B cell (primary cell): Measurements from ENCODE around the gene RASGEF1B. TPM values are rescaled to one million over a fixed set of nuclear protein-coding genes. Genes with fewer than 3 reads are reported as not detected.

Source experiments
- ATAC-seq: fragments of 200-7000 bp; cut with Tn5 transposase; one replicate; pipeline ENCODE4 v1.10.0; 2021; ENCODE audit warnings: low read depth, mild to moderate bottlenecking, moderate number of reproducible peaks, moderate library complexity
- CTCF ChIA-PET: fragments of 350-600 bp; sonication (Branson Sonifier 250); formaldehyde crosslinking; loops from one replicate; lab custom pipeline; 2021; ENCODE audit warnings: antibody characterized with exemption, inconsistent platforms; lab: Charles Lee
- POLR2A ChIA-PET: fragments of 350-600 bp; sonication (Branson Sonifier 250); formaldehyde crosslinking; loops from one replicate; lab custom pipeline; 2021; ENCODE audit warnings: antibody characterized with exemption; lab: Charles Lee
- DNase-seq: peaks from one replicate; pipeline ENCODE4 v3.0.0; 2013
- H2AFZ ChIP-seq: 2 replicates; pipeline ENCODE4 v1.6.1; 2012; ENCODE audit warnings: mild to moderate bottlenecking, low read depth, low read length; ENCODE audit not compliant: insufficient read depth, poor library complexity, severe bottlenecking
- H3K27ac ChIP-seq, 2 donors: 1 replicate in 1 of 2; 2 replicates in 1 of 2; pipeline ENCODE4 v1.5.1; 2012 to 2013; ENCODE audit warnings: low read length in 2 of 2, mild to moderate bottlenecking in 2 of 2, moderate library complexity in 1 of 2
- H3K27me3 ChIP-seq, 4 experiments: fragments of 200-600 bp in 1 of 4; sonication (generic) in 1 of 4; replicated peaks in 1 of 4; 1 replicate in 2 of 4; 2 replicates in 2 of 4; pipeline versions ENCODE4 v1.6.1 to v1.7.0; 2013 to 2016; ENCODE audit warnings: low read length in 3 of 4, mild to moderate bottlenecking in 2 of 4, mixed read lengths in 1 of 4, moderate library complexity in 1 of 4; ENCODE audit not compliant: insufficient read depth in 4 of 4, control insufficient read depth in 3 of 4; ENCODE audit errors: control extremely low read depth in 1 of 4
- H3K36me3 ChIP-seq, 2 experiments: replicated peaks in 1 of 2; 1 replicate in 1 of 2; 2 replicates in 1 of 2; pipeline versions ENCODE4 v1.6.1 to v1.7.1; 2013; ENCODE audit warnings: low read length in 1 of 2; ENCODE audit not compliant: insufficient read depth in 2 of 2, control insufficient read depth in 1 of 2; ENCODE audit errors: control extremely low read depth in 1 of 2, extremely low read depth in 1 of 2
- H3K4me1 ChIP-seq, 2 donors: fragments of 200-600 bp in 1 of 2; sonication (generic) in 1 of 2; 1 replicate in 1 of 2; 2 replicates in 1 of 2; pipeline versions ENCODE4 v1.5.1 to v1.6.1; 2013 to 2017; ENCODE audit warnings: low read length in 2 of 2; ENCODE audit not compliant: control insufficient read depth in 2 of 2, insufficient read depth in 2 of 2
- H3K4me2 ChIP-seq: replicated peaks from 2 replicates; pipeline ENCODE3; 2012; ENCODE audit warnings: mild to moderate bottlenecking, low read depth, low read length; ENCODE audit not compliant: poor library complexity, severe bottlenecking
- H3K4me3 ChIP-seq, 5 experiments: fragments of 200-600 bp in 1 of 5; sonication (generic) in 1 of 5; 1 replicate in 3 of 5; 2 replicates in 2 of 5; pipeline versions ENCODE4 v1.5.1 to v1.7.0; 2011 to 2016; ENCODE audit warnings: low read length in 4 of 5, mild to moderate bottlenecking in 4 of 5, low read depth in 2 of 5, control low read depth in 1 of 5, moderate library complexity in 1 of 5; ENCODE audit not compliant: insufficient read depth in 1 of 5; ENCODE audit errors: control extremely low read depth in 1 of 5, extremely low read depth in 1 of 5
- H3K79me2 ChIP-seq: fragments of 200-600 bp; sonication (generic); one replicate; pipeline ENCODE4 v1.6.0; 2016; ENCODE audit warnings: low read length; ENCODE audit not compliant: control insufficient read depth, insufficient read depth
- H3K9ac ChIP-seq: fragments of 200-600 bp; sonication (generic); 2 replicates; pipeline ENCODE4 v1.6.1; 2017; ENCODE audit warnings: mild to moderate bottlenecking, low read length, moderate library complexity
- H3K9me3 ChIP-seq, 3 donors: one replicate each; pipeline versions ENCODE4 v1.6.1 to v1.7.1; 2013; ENCODE audit warnings: low read length in 2 of 3; ENCODE audit not compliant: control insufficient read depth in 2 of 3, insufficient read depth in 1 of 3; ENCODE audit errors: control extremely low read depth in 1 of 3
- H4K20me1 ChIP-seq: 2 replicates; pipeline ENCODE4 v1.6.0; 2012; ENCODE audit warnings: mild to moderate bottlenecking, low read length; ENCODE audit not compliant: insufficient read depth, control insufficient read depth, poor library complexity, severe bottlenecking
- H3K27ac Mint-ChIP-seq: one replicate; pipeline ENCODE4 v1.8.0; 2021; ENCODE audit warnings: mixed read lengths
- H3K27me3 Mint-ChIP-seq: one replicate; pipeline ENCODE4 v1.8.0; 2021; ENCODE audit warnings: mixed read lengths
- H3K4me1 Mint-ChIP-seq: one replicate; pipeline ENCODE4 v1.8.0; 2021; ENCODE audit warnings: mixed read lengths
- H3K4me3 Mint-ChIP-seq: one replicate; pipeline ENCODE4 v1.8.0; 2021; ENCODE audit warnings: mixed read lengths
- H3K9me3 Mint-ChIP-seq: one replicate; pipeline ENCODE4 v1.8.0; 2022; ENCODE audit warnings: mixed read lengths; ENCODE audit not compliant: insufficient read depth
- CTCF ChIP-seq: fragments of 200-600 bp; IDR thresholded peaks from one replicate; pipeline ENCODE4 v1.8.0; 2022; ENCODE audit warnings: antibody characterized with exemption, mild to moderate bottlenecking
- EZH2 ChIP-seq: IDR thresholded peaks from 2 replicates; pipeline ENCODE4 v1.6.1; 2012; ENCODE audit warnings: borderline replicate concordance, low read depth, mild to moderate bottlenecking, moderate library complexity, low read length; ENCODE audit not compliant: insufficient read depth, poor library complexity, severe bottlenecking
- WGBS: methylation state at CpG from one replicate; pipeline ENCODE4 v1.1.5; 2013; ENCODE audit warnings: missing lambda C conversion rate; ENCODE audit not compliant: insufficient coverage; 5-methylcytosine and 5-hydroxymethylcytosine counted together
- intact Hi-C: fragments of 100-400 bp; cut with micrococcal nuclease; formaldehyde crosslinking; loops from one replicate; pipeline ENCODE4 v1.10.0; 2022
- polyA plus RNA-seq: library from polyadenylated mRNA; depleted of rRNA; stranded (reverse); fragments of >200 nt; gene quantifications from 2 replicates; pipeline ENCODE4 v1.2.3, GENCODE V29; 2012
- total RNA-seq, 2 donors: library from RNA; stranded (reverse); fragments of 120-200 nt in 1 of 2; gene quantifications; 1 replicate in 1 of 2; 2 replicates in 1 of 2; pipeline versions ENCODE4 v1.2.3 to v1.2.4, GENCODE V29; 2013 to 2022

The RASGEF1B gene
- total and polyA plus RNA-seq, 2 donors (not counting 1 experiment from before 2014, with no cell fraction given) = 20.4 to 130 TPM

DNA sequence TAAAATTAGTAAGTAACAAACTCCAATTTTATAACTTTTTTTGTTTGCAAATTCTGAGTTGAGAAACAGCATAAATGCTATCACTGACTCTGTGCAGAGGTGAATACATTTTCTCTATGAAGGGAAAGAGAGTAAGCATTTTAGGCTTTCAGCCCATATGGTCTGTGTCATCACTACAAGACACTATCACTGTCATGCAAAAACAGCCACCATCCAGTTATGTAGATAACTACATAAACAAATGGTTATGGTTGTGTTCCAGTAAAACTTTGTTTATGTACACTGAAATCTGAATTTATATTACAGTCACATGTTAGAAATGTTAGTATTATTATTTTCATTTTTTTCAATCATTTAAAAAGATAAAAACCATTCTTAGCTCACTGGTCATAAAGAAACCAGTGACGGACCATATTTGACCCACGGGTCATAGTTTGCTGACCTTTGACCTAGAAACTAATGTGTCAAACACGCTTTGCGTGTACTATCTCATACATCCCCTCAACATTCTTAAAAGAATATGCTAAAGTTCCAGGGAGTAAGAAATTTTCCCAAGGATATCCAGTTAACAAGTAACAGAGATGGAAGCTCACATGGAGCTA lies 29.1 kb downstream of the RASGEF1B start:
- Histone ChIP-seq H3K4me3 (no peak overlapping the region), H3K9me3 (peaks cover 0 to 3% (median 3%) of the 10 kb centered on the region in 3 donors), H3K36me3 (peaks cover 42 to 94% of the 10 kb centered on the region in 2 experiments), H3K27me3 (no peaks in the 10 kb centered on the region), H3K9ac (no peak overlapping the region), H3K79me2 (peaks cover 6% of the 10 kb centered on the region), H2AFZ (no peak overlapping the region), H3K4me2 (no peak overlapping the region), H4K20me1 (no peaks in the 10 kb centered on the region), H3K4me1 (no peaks in the 10 kb centered on the region), H3K27ac (no peak overlapping the region)
- TF ChIP-seq EZH2 (no peak), CTCF (no peak)
- Mint-ChIP-seq H3K27me3 (no peaks in the 10 kb centered on the region), H3K4me1 (no peaks in the 10 kb centered on the region), H3K4me3 (no peak overlapping the region), H3K27ac (no peak overlapping the region), H3K9me3 (no peaks in the 10 kb centered on the region)
- POLR2A ChIA-PET = no interaction called here
- 94% methylated on average over 3 of the region's 4 CpGs for WGBS
- CTCF ChIA-PET = interaction anchor here (0.6 to 3.9 kb wide), 4 partner anchors 11 to 402 kb away, joined by 3 to 14 read pairs (median 4); no protein-coding TSS in a partner anchor
- DNase-seq (no peak), ATAC-seq (no peak)
- intact Hi-C loops = no loop called here

DNA sequence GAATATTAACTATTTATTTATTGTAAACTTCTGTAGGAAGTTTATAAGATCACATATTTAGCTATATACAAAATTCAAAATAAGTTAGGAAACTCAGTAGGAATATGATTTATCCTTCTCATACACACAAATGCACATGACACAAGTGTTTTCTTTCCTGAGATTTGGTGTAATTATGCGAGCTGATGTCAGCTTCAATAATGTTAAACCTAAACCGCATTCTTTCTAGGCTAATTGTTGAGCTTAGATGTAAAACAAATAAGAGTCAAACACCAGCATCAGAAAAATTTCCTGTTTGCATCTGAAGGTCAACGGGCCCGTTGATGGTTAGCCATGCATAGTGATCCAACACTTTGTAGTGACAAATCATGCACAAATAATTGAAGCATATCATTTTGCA lies 30.8 kb downstream of the RASGEF1B start:
- Histone ChIP-seq H3K27ac (no peak overlapping the region), H3K4me1 (no peaks in the 10 kb centered on the region), H4K20me1 (no peaks in the 10 kb centered on the region), H3K9me3 (peaks cover 0 to 3% (median 3%) of the 10 kb centered on the region in 3 donors), H2AFZ (no peak overlapping the region), H3K4me2 (no peak overlapping the region), H3K4me3 (no peak overlapping the region), H3K79me2 (peaks cover 6% of the 10 kb centered on the region), H3K36me3 (peaks cover 39 to 91% of the 10 kb centered on the region in 2 experiments), H3K27me3 (no peaks in the 10 kb centered on the region), H3K9ac (no peak overlapping the region)
- H3K27ac Mint-ChIP-seq = no peak overlapping the region
- DNase-seq = no peak
- no peak for ATAC-seq
- no peaks in the 10 kb centered on the region for H3K4me1 Mint-ChIP-seq
- H3K4me3 Mint-ChIP-seq = no peak overlapping the region
- intact Hi-C loops = no loop called here
- ChIA-PET POLR2A (no interaction called here), CTCF (interaction anchor here (1.4 to 2.2 kb wide), 2 partner anchors 10 to 404 kb away, joined by 4 to 8 read pairs; no protein-coding TSS in a partner anchor)
- H3K9me3 Mint-ChIP-seq = no peaks in the 10 kb centered on the region
- TF ChIP-seq CTCF (no peak), EZH2 (no peak)
- no CpG with 5 or more reads among the region's 4 CpGs for WGBS
- H3K27me3 Mint-ChIP-seq = no peaks in the 10 kb centered on the region
